ENCODE measurements around the gene CABP7.
A peak's percentile ranks its signal among the peaks of the same experiment; 100 is the strongest.

GRCh38 chr22:29701155-29701999 lies 18.4 kb upstream of the CABP7 start:
- TF ChIP-seq NRF1 (IDR thresholded peaks at IDR 0.05; ENCODE audit: low read depth, low read length), result no peak
- no peak for TF ChIP-seq BRCA1 (IDR thresholded peaks at IDR 0.05; ENCODE audit: low read depth, low read length)
- no peak for TF ChIP-seq USF2 (IDR thresholded peaks at IDR 0.05; ENCODE audit: low read length)
- TF ChIP-seq EP300 (IDR thresholded peaks at IDR 0.05; ENCODE audit: borderline replicate concordance in 1 of 2, low read depth in 2 of 2, low read length in 2 of 2), result no peak
- no peak for TF ChIP-seq POLR2A (IDR thresholded peaks at IDR 0.05; ENCODE audit: control extremely low read depth in 1 of 2, low read depth in 2 of 2, low read length in 2 of 2)
- TF ChIP-seq CTCF (IDR thresholded peaks at IDR 0.05; ENCODE audit: control extremely low read depth in 1 of 3, insufficient read depth in 1 of 3, low read depth in 1 of 3, low read length in 3 of 3), result peak; percentile 43 to 68 (median 54)
- TF ChIP-seq TAF1 (IDR thresholded peaks at IDR 0.05; ENCODE audit: low read depth, low read length), result no peak
- no peak for TF ChIP-seq BACH1 (IDR thresholded peaks at IDR 0.05; ENCODE audit: low read length)
- no peak for TF ChIP-seq HDAC2 (IDR thresholded peaks at IDR 0.05; ENCODE audit: borderline replicate concordance in 1 of 2, low read depth in 2 of 2, low read length in 2 of 2)
- TF ChIP-seq EZH2 (IDR thresholded peaks at IDR 0.05; ENCODE audit: low read depth, low read length, severe bottlenecking), result no peak
- TF ChIP-seq SP4 (IDR thresholded peaks at IDR 0.05; ENCODE audit: low read length), result no peak
- no peak for TF ChIP-seq PHF8 (conservative IDR thresholded peaks at IDR 0.05; ENCODE audit: low read depth, low read length)

Measured in H1 (cell line).